NOMO-1 treated with dmso at 0.1 percent for 144 hours (cell line): ENCODE data around the gene PDE4D.

Experiments
- DNase-seq: peaks from one replicate; lab custom pipeline; 2025; ENCODE audit not compliant: unreplicated experiment; lab: John Stamatoyannopoulos, UW

The PDE4D gene

GRCh38 chr5:59893429-59894227 is at the start of gene PDE4D:
TSS of gene PDE4D (minus strand) at chr5:59893726.
- no peak for DNase-seq

GRCh38 chr5:59937633-59938032 is 44.1 kb upstream of the PDE4D start:
- no peak for DNase-seq

GRCh38 chr5:59923465-59923864 is 29.9 kb upstream of the PDE4D start:
- no peak for DNase-seq

- DNase-seq, result no peak
Observed at GRCh38 chr5:59922220-59922619, 28.7 kb upstream of the PDE4D start.

GRCh38 chr5:59921816-59922215 is 28.3 kb upstream of the PDE4D start:
- no peak for DNase-seq

GRCh38 chr5:59919484-59919883 is 26.0 kb upstream of the PDE4D start:
- DNase-seq, result no peak

GRCh38 chr5:59917121-59917520 is 23.6 kb upstream of the PDE4D start:
- DNase-seq, result no peak

GRCh38 chr5:59905188-59905587 is 11.7 kb upstream of the PDE4D start:
- DNase-seq, result no peak

- no peak for DNase-seq
Observed at GRCh38 chr5:59897075-59897474, 3.5 kb upstream of the PDE4D start.

GRCh38 chr5:59891962-59892643 is 1.4 kb downstream of the PDE4D start:
- no peak for DNase-seq

GRCh38 chr5:59887274-59887673 is 6.3 kb downstream of the PDE4D start:
- no peak for DNase-seq

- no peak for DNase-seq
Observed at GRCh38 chr5:59874675-59875074, 18.9 kb downstream of the PDE4D start.

GRCh38 chr5:59873113-59873512 is 20.4 kb downstream of the PDE4D start:
- DNase-seq, result no peak

- no peak for DNase-seq
Observed at GRCh38 chr5:59866661-59867060, 26.9 kb downstream of the PDE4D start.

- no peak for DNase-seq
Observed at GRCh38 chr5:59864718-59865117, 28.8 kb downstream of the PDE4D start.

- no peak for DNase-seq
Observed at GRCh38 chr5:59863777-59864176, 29.7 kb downstream of the PDE4D start.

- DNase-seq, result no peak
Observed at GRCh38 chr5:59856358-59856757, 37.2 kb downstream of the PDE4D start.

GRCh38 chr5:59850766-59851165 is 42.8 kb downstream of the PDE4D start:
- DNase-seq, result no peak

- DNase-seq, result no peak
Observed at GRCh38 chr5:59847586-59847985, 45.9 kb downstream of the PDE4D start.

GRCh38 chr5:59845730-59846129 is 47.8 kb downstream of the PDE4D start:
- no peak for DNase-seq

- no peak for DNase-seq
Observed at GRCh38 chr5:59843511-59844213, 49.9 kb downstream of the PDE4D start.

GRCh38 chr5:59842999-59843398 is 50.5 kb downstream of the PDE4D start:
- no peak for DNase-seq
